ENCODE results near the gene LOXL3.
A peak's percentile ranks its signal among the peaks of the same experiment; 100 is the strongest.

LOXL3 gene

GRCh38 chr2:74550231-74550630 is 3.5 kb downstream of the LOXL3 start:
- DNase-seq, result no peak

- DNase-seq, result peak; percentile 50
Observed at GRCh38 chr2:74548900-74549826, 4.6 kb downstream of the LOXL3 start.

- DNase-seq, result no peak
Observed at GRCh38 chr2:74548285-74548899, 5.3 kb downstream of the LOXL3 start.

GRCh38 chr2:74546004-74546403 is 7.7 kb downstream of the LOXL3 start:
- DNase-seq, result no peak

- no peak for DNase-seq
Observed at GRCh38 chr2:74544634-74545033, 9.1 kb downstream of the LOXL3 start.

- DNase-seq, result no peak
Observed at GRCh38 chr2:74542978-74543377, 10.8 kb downstream of the LOXL3 start.

- DNase-seq, result no peak
Observed at GRCh38 chr2:74540291-74540690, 13.5 kb downstream of the LOXL3 start.

- DNase-seq, result no peak
Observed at GRCh38 chr2:74538881-74539339, 14.8 kb downstream of the LOXL3 start.

GRCh38 chr2:74537140-74537539 is 16.6 kb downstream of the LOXL3 start:
- DNase-seq, result no peak

GRCh38 chr2:74536166-74536950 is 17.4 kb downstream of the LOXL3 start:
- no peak for DNase-seq

- no peak for DNase-seq
Observed at GRCh38 chr2:74535440-74535965, 18.2 kb downstream of the LOXL3 start.

- no peak for DNase-seq
Observed at GRCh38 chr2:74534411-74534810, 19.3 kb downstream of the LOXL3 start.

- no peak for DNase-seq
Observed at GRCh38 chr2:74533464-74533863, 20.3 kb downstream of the LOXL3 start.

GRCh38 chr2:74532222-74532621 is 21.5 kb downstream of the LOXL3 start:
- peak; percentile 45 for DNase-seq

GRCh38 chr2:74531666-74532065 is 22.1 kb downstream of the LOXL3 start:
- no peak for DNase-seq

GRCh38 chr2:74530239-74531187 is 23.2 kb downstream of the LOXL3 start:
- DNase-seq, result no peak

GRCh38 chr2:74529357-74530238 is 24.1 kb downstream of the LOXL3 start, which contains the start of the genes AUP1 and HTRA2:
TSS of gene AUP1 (minus strand) at chr2:74529706. CDS start at chr2:74529629, 77 bp downstream.
TSS of gene HTRA2 (plus strand) at chr2:74529933. CDS start at chr2:74530007, 74 bp downstream.
- DNase-seq, result peak; percentile 99

GRCh38 chr2:74528600-74529356 is 25.0 kb downstream of the LOXL3 start:
- no peak for DNase-seq

- no peak for DNase-seq
Observed at GRCh38 chr2:74527741-74528140, 26.0 kb downstream of the LOXL3 start.

All from fibroblast of skin of abdomen (primary cell).